ENCODE measurements around the gene ADSS2.

GRCh38 chr1:244437086-244437468 is 14.6 kb downstream of the ADSS2 start:
- TF ChIP-seq ZNF311 (tag by site-specific recombination; IDR thresholded peaks at IDR 0.05; ENCODE audit: borderline replicate concordance), result no peak
- no peak for TF ChIP-seq YY1 (tag by site-specific recombination; IDR thresholded peaks at IDR 0.05)
- no peak for TF ChIP-seq MEIS1 (CRISPR knock-in tag; IDR thresholded peaks at IDR 0.05; ENCODE audit: borderline replicate concordance)
- TF ChIP-seq ZNF776 (tag by site-specific recombination; IDR thresholded peaks at IDR 0.05; ENCODE audit: borderline replicate concordance), result no peak
- no peak for TF ChIP-seq ZNF146 (tag by site-specific recombination; IDR thresholded peaks at IDR 0.05)
- TF ChIP-seq ZFP37 (tag by site-specific recombination; IDR thresholded peaks at IDR 0.05), result no peak
- TF ChIP-seq ZNF18 (tag by site-specific recombination; IDR thresholded peaks at IDR 0.05), result no peak
